GM18511 (cell line): Measurements from ENCODE around the gene WDR37.

ENCODE experiments used
- ATAC-seq: cut with Tn5 transposase; IDR thresholded peaks from one replicate; pipeline ENCODE4 v1.9.1; 2021; ENCODE audit warnings: mild to moderate bottlenecking, moderate library complexity; ENCODE audit not compliant: unreplicated experiment

The WDR37 gene

GRCh38 chr10:1166101-1166827, 110.1 kb downstream of the WDR37 start:
- ATAC-seq = no peak

- no peak for ATAC-seq
Observed at GRCh38 chr10:1166828-1167275, 110.7 kb downstream of the WDR37 start.

- ATAC-seq = no peak
Observed at GRCh38 chr10:1168763-1169162, 112.6 kb downstream of the WDR37 start.

- ATAC-seq = no peak
Observed at GRCh38 chr10:1169186-1169885, 113.2 kb downstream of the WDR37 start.

- no peak for ATAC-seq
Observed at GRCh38 chr10:1169981-1170866, 114.0 kb downstream of the WDR37 start.

- ATAC-seq = no peak
Observed at GRCh38 chr10:1170867-1171180, 114.6 kb downstream of the WDR37 start.

- ATAC-seq = no peak
Observed at GRCh38 chr10:1171182-1171581, 115.0 kb downstream of the WDR37 start.

- ATAC-seq = no peak
Observed at GRCh38 chr10:1171586-1171985, 115.4 kb downstream of the WDR37 start.

- no peak for ATAC-seq
Observed at GRCh38 chr10:1172256-1172984, 116.2 kb downstream of the WDR37 start.

GRCh38 chr10:1173091-1173490, 116.9 kb downstream of the WDR37 start:
- ATAC-seq = no peak

GRCh38 chr10:1174022-1174421, 117.8 kb downstream of the WDR37 start:
- no peak for ATAC-seq

GRCh38 chr10:1175956-1176565, 119.9 kb downstream of the WDR37 start:
- ATAC-seq = no peak

- ATAC-seq = no peak
Observed at GRCh38 chr10:1177936-1178335, 121.8 kb downstream of the WDR37 start.

- no peak for ATAC-seq
Observed at GRCh38 chr10:1178506-1178905, 122.3 kb downstream of the WDR37 start.

- no peak for ATAC-seq
Observed at GRCh38 chr10:1179346-1180070, 123.3 kb downstream of the WDR37 start.

- no peak for ATAC-seq
Observed at GRCh38 chr10:1180071-1180730, 124.0 kb downstream of the WDR37 start.

GRCh38 chr10:1180836-1181235, 124.7 kb downstream of the WDR37 start:
- no peak for ATAC-seq
